ENCODE results near the gene TRPM1. TPM values are rescaled to one million over a fixed set of nuclear protein-coding genes. Genes with fewer than 3 reads are reported as not detected.

Gene TRPM1
- total RNA-seq, 1 donor from 2014 or later: not detected

- Mint-ChIP-seq H3K36me3 (ENCODE audit: low read depth) (no peaks in the 10 kb centered on the region), H3K9me3 (ENCODE audit: low read depth) (peaks cover 2% of the 10 kb centered on the region), H3K27me3 (ENCODE audit: low read depth) (no peaks in the 10 kb centered on the region), H3K27ac (ENCODE audit: unreplicated experiment) (no peak overlapping the region), H3K4me3 (ENCODE audit: unreplicated experiment) (no peak overlapping the region), H3K4me1 (ENCODE audit: low read depth) (peaks cover 18% of the 10 kb centered on the region)
- DNase-seq (ENCODE audit: low spot score): no peak
- no peak for TF ChIP-seq CTCF (IDR thresholded peaks at IDR 0.05)
Measured at GRCh38 chr15:31096563-31096962, 5.0 kb downstream of the TRPM1 start.

- H3K27ac Mint-ChIP-seq (ENCODE audit: unreplicated experiment): peak overlapping the region; percentile 61
- no peaks in the 10 kb centered on the region for H3K36me3 Mint-ChIP-seq (ENCODE audit: low read depth)
- no peak for DNase-seq (ENCODE audit: low spot score)
- H3K4me3 Mint-ChIP-seq (ENCODE audit: unreplicated experiment): no peak overlapping the region
- no peak for TF ChIP-seq CTCF (IDR thresholded peaks at IDR 0.05)
- peaks cover 21% of the 10 kb centered on the region for H3K4me1 Mint-ChIP-seq (ENCODE audit: low read depth)
- no peaks in the 10 kb centered on the region for H3K27me3 Mint-ChIP-seq (ENCODE audit: low read depth)
- peaks cover 6% of the 10 kb centered on the region for H3K9me3 Mint-ChIP-seq (ENCODE audit: low read depth)
Measured at GRCh38 chr15:31091481-31091880, 10.0 kb downstream of the TRPM1 start.

- H3K4me3 Mint-ChIP-seq (ENCODE audit: unreplicated experiment): no peak overlapping the region
- no peak overlapping the region for H3K27ac Mint-ChIP-seq (ENCODE audit: unreplicated experiment)
- no peaks in the 10 kb centered on the region for H3K36me3 Mint-ChIP-seq (ENCODE audit: low read depth)
- H3K4me1 Mint-ChIP-seq (ENCODE audit: low read depth): peaks cover 21% of the 10 kb centered on the region
- no peaks in the 10 kb centered on the region for H3K27me3 Mint-ChIP-seq (ENCODE audit: low read depth)
- TF ChIP-seq CTCF (IDR thresholded peaks at IDR 0.05): no peak
- H3K9me3 Mint-ChIP-seq (ENCODE audit: low read depth): peaks cover 6% of the 10 kb centered on the region
- no peak for DNase-seq (ENCODE audit: low spot score)
Measured at GRCh38 chr15:31090766-31091165, 10.8 kb downstream of the TRPM1 start.

- Mint-ChIP-seq H3K27me3 (ENCODE audit: low read depth) (no peaks in the 10 kb centered on the region), H3K4me3 (ENCODE audit: unreplicated experiment) (no peak overlapping the region), H3K36me3 (ENCODE audit: low read depth) (no peaks in the 10 kb centered on the region)
Measured at GRCh38 chr15:31089368-31090047, 12.0 kb downstream of the TRPM1 start.

More at GRCh38 chr15:31089368-31090047, 12.0 kb downstream of the TRPM1 start:
- no peak for DNase-seq (ENCODE audit: low spot score)
- peaks cover 21% of the 10 kb centered on the region for H3K4me1 Mint-ChIP-seq (ENCODE audit: low read depth)
- peaks cover 6% of the 10 kb centered on the region for H3K9me3 Mint-ChIP-seq (ENCODE audit: low read depth)
- H3K27ac Mint-ChIP-seq (ENCODE audit: unreplicated experiment): no peak overlapping the region
- TF ChIP-seq CTCF (IDR thresholded peaks at IDR 0.05): no peak
